Gastroesophageal sphincter (tissue), 3 donors: ENCODE measurements around the gene SIT1.

Experiments used
- CTCF ChIP-seq, 4 experiments: fragments of 200-600 bp in 2 of 4; fragments of 450-650 bp in 2 of 4; sonication (generic) in 1 of 4; IDR thresholded peaks; one replicate each; pipeline ENCODE4 v1.5.1; 2017 to 2019; ENCODE audit warnings: antibody characterized with exemption in 4 of 4, mild to moderate bottlenecking in 2 of 4, moderate library complexity in 2 of 4
- POLR2A ChIP-seq, 2 donors: fragments of 450-650 bp; IDR thresholded peaks; one replicate each; pipeline ENCODE4 v1.6.1; 2017; ENCODE audit warnings: antibody characterized with exemption in 2 of 2, mild to moderate bottlenecking in 2 of 2, moderate library complexity in 1 of 2

GRCh38 chr9:35618325-35618727, 32.4 kb downstream of the SIT1 start, which contains the start of gene CD72:
- TF ChIP-seq CTCF (IDR thresholded peaks at IDR 0.05) (no peak), POLR2A (IDR thresholded peaks at IDR 0.05) (no peak)
